Vagina (tissue), 2 donors: ENCODE results near the gene ZNF397. TPM values are rescaled to one million over a fixed set of nuclear protein-coding genes. Genes with fewer than 3 reads are reported as not detected.
A peak's percentile ranks its signal among the peaks of the same experiment; 100 is the strongest.

Experiments
- DNase-seq, 2 donors: peaks; one replicate each; pipeline ENCODE4 v3.0.0-alpha.2; 2017; ENCODE audit errors: extremely low spot score in 2 of 2
- H3K27ac ChIP-seq: fragments of 200-600 bp; sonication (generic); one replicate; pipeline ENCODE4 v1.5.1; 2019
- H3K27me3 ChIP-seq: fragments of 200-600 bp; sonication (generic); one replicate; pipeline ENCODE4 v1.5.1; 2019
- H3K36me3 ChIP-seq, 2 donors: fragments of 200-600 bp; sonication (generic); one replicate each; pipeline ENCODE4 v1.5.1; 2017 to 2019
- H3K4me1 ChIP-seq: fragments of 200-600 bp; sonication (generic); one replicate; pipeline ENCODE4 v1.5.1; 2019
- H3K4me3 ChIP-seq, 2 donors: fragments of 200-600 bp; sonication (generic); 1 replicate in 1 of 2; 2 replicates in 1 of 2; pipeline ENCODE4 v1.5.1; 2016 to 2019
- H3K9me3 ChIP-seq: fragments of 200-600 bp; sonication (generic); one replicate; pipeline ENCODE4 v1.5.1; 2019
- POLR2A ChIP-seq, 2 donors: fragments of 450-650 bp; IDR thresholded peaks; one replicate each; pipeline ENCODE4 v1.6.1; 2017; ENCODE audit warnings: antibody characterized with exemption in 2 of 2, mild to moderate bottlenecking in 2 of 2, moderate library complexity in 2 of 2
- POLR2AphosphoS5 ChIP-seq, 2 donors: sonication (generic); formaldehyde crosslinking; IDR thresholded peaks; one replicate each; pipeline ENCODE4 v1.9.0; 2017; ENCODE audit warnings: antibody characterized with exemption in 2 of 2, mild to moderate bottlenecking in 2 of 2, low read depth in 1 of 2; ENCODE audit not compliant: insufficient read depth in 1 of 2
- intact Hi-C: fragments of 100-400 bp; cut with DNase I; formaldehyde crosslinking; loops from one replicate; pipeline ENCODE4 v1.15.1; 2023
- total RNA-seq: library from RNA; depleted of rRNA; stranded (reverse); fragments of >200 nt; gene quantifications from one replicate; pipeline ENCODE4 v1.2.3, GENCODE V29; 2016
- TF ChIP-seq, protein P1 (sequence below), 3 experiments: fragments of 450-650 bp in 2 of 3; fragments of 200-600 bp in 1 of 3; sonication (generic) in 1 of 3; IDR thresholded peaks; one replicate each; pipeline ENCODE4 v1.5.1; 2017 to 2019; ENCODE audit warnings: antibody characterized with exemption in 3 of 3, mild to moderate bottlenecking in 2 of 3, moderate library complexity in 2 of 3

ZNF397 gene
- total RNA-seq, 1 donor from 2014 or later, result 31.9 TPM

DNA sequence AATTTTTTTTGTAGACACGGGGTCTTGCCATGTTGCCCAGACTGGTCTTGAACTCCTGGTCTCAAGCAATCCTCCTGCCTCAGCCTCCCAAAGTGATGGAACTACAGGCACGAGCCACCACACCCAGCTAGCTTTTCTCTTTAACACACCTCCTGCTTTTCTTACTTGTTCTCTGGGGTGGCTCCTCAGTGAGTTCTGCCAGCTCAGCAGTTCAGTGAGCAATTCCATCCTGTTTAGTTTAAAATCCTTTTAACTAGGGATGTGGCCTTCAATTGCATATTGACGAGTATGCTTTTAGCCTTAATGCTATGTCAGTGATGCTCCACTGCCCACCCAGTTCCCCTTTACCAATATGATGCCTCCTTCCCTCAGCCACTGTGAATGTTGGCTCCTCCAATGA is 16.1 kb downstream of the ZNF397 start:
- Histone ChIP-seq H3K27ac (no peak overlapping the region), H3K36me3 (peaks cover 0 to 18% of the 10 kb centered on the region in 2 donors), H3K9me3 (no peaks in the 10 kb centered on the region), H3K4me1 (no peaks in the 10 kb centered on the region), H3K27me3 (no peaks in the 10 kb centered on the region), H3K4me3 (no peak overlapping the region)
- no peak for TF ChIP-seq POLR2AphosphoS5 (IDR thresholded peaks at IDR 0.05; ENCODE audit: insufficient read depth in 1 of 2, low read depth in 1 of 2)
- TF ChIP-seq POLR2A (IDR thresholded peaks at IDR 0.05), result no peak
- TF ChIP-seq, protein P1, sequence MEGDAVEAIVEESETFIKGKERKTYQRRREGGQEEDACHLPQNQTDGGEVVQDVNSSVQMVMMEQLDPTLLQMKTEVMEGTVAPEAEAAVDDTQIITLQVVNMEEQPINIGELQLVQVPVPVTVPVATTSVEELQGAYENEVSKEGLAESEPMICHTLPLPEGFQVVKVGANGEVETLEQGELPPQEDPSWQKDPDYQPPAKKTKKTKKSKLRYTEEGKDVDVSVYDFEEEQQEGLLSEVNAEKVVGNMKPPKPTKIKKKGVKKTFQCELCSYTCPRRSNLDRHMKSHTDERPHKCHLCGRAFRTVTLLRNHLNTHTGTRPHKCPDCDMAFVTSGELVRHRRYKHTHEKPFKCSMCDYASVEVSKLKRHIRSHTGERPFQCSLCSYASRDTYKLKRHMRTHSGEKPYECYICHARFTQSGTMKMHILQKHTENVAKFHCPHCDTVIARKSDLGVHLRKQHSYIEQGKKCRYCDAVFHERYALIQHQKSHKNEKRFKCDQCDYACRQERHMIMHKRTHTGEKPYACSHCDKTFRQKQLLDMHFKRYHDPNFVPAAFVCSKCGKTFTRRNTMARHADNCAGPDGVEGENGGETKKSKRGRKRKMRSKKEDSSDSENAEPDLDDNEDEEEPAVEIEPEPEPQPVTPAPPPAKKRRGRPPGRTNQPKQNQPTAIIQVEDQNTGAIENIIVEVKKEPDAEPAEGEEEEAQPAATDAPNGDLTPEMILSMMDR (IDR thresholded peaks at IDR 0.05), result no peak
- intact Hi-C loops, result no loop called here
- no peak for DNase-seq

DNA sequence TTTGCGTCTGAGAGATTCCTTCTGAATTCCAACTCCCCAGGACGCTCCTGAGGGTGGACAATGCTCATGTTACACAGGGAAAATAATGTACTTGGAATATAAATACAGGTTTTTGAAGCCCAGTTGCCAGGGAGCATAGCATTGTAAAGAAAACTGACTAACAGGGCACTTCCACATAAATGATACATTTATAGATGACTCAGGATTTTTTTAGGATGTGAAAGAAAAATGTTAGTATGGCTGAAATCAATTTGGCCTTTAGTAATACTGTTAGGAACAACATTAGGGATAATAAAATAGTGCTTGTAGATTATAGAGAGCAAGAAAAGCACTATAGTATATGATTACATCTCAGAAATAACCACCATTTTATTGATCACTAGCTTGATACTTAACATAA is 23.6 kb downstream of the ZNF397 start:
- no peaks in the 10 kb centered on the region for H3K9me3 ChIP-seq
- H3K27me3 ChIP-seq, result no peaks in the 10 kb centered on the region
- no peak overlapping the region for H3K4me3 ChIP-seq
- no peak for DNase-seq
- peaks cover 0 to 12% of the 10 kb centered on the region in 2 donors for H3K36me3 ChIP-seq
- no peak overlapping the region for H3K27ac ChIP-seq
- intact Hi-C loops, result no loop called here
- peaks cover 12% of the 10 kb centered on the region for H3K4me1 ChIP-seq
- no peak for TF ChIP-seq POLR2A (IDR thresholded peaks at IDR 0.05)
- no peak for TF ChIP-seq POLR2AphosphoS5 (IDR thresholded peaks at IDR 0.05; ENCODE audit: insufficient read depth in 1 of 2, low read depth in 1 of 2)
- TF ChIP-seq, protein P1 (IDR thresholded peaks at IDR 0.05), result no peak

DNA sequence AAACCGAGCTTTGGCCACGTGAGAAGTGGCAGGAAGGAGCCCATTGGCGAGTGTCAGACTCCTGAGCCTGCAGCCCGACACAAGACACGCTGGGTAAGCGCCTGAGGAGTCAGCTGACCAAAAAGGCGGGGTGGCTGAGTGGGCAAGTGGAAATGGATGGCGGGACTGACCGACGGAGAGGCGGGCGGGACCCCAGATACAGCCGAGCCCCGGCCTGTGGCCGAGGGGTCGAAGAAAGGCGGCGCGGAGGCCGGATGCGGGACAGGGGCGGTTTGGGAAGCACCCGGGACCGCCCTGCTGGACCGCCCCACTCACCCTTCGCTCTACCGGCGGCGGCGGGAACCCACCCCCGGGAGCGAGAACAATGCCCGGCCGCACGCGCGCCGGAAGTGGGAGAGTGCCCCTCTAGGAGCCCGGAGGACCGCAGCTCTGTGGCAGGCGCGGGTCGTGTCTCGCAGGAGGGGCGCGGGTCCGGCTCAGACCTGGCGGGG is 26.4 kb downstream of the ZNF397 start:
- no peaks in the 10 kb centered on the region for H3K27me3 ChIP-seq
- intact Hi-C loops, result no loop called here

DNA sequence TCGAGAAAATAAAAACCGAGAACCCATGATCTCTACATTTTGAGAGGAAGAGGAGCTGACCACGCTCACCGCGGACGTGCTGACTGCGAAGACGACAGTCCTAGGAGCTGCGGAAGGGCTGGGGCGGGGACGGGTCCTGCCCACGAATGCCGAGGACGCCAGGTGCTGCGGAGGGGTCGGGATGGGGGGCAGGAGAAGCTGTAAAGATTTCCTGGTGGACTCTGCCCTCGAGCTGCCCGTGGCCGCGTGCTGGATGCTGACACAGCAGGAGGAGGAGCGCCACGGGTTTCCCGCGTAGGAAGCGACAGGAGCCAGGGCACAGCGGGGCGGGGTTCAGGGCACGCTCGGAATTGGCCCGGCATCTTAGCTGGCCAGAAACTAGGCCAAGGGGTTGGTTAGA is 27.0 kb downstream of the ZNF397 start:
- DNase-seq, result no peak
- Histone ChIP-seq H3K27ac (peak overlapping the region; percentile 81), H3K4me1 (peaks cover 12% of the 10 kb centered on the region), H3K36me3 (peaks cover 0 to 6% of the 10 kb centered on the region in 2 donors), H3K27me3 (no peaks in the 10 kb centered on the region), H3K4me3 (peak overlapping the region; percentile 55 to 64), H3K9me3 (no peaks in the 10 kb centered on the region)
- intact Hi-C loops, result no loop called here
- TF ChIP-seq POLR2A (IDR thresholded peaks at IDR 0.05) (no peak), POLR2AphosphoS5 (IDR thresholded peaks at IDR 0.05; ENCODE audit: insufficient read depth in 1 of 2, low read depth in 1 of 2) (no peak)
- TF ChIP-seq, protein P1 (IDR thresholded peaks at IDR 0.05), result no peak

More for the DNA sequence above, 26.4 kb downstream of the ZNF397 start:
- peaks cover 0 to 12% of the 10 kb centered on the region in 2 donors for H3K36me3 ChIP-seq
- H3K4me1 ChIP-seq, result peaks cover 12% of the 10 kb centered on the region
- TF ChIP-seq POLR2A (IDR thresholded peaks at IDR 0.05) (no peak), POLR2AphosphoS5 (IDR thresholded peaks at IDR 0.05; ENCODE audit: insufficient read depth in 1 of 2, low read depth in 1 of 2) (peak in 1 of 2 donors; percentile 76)
- TF ChIP-seq, protein P1 (IDR thresholded peaks at IDR 0.05), result peak in 1 of 3 experiments; percentile 8
- peak overlapping the region; percentile 55 to 64 for H3K4me3 ChIP-seq
- no peaks in the 10 kb centered on the region for H3K9me3 ChIP-seq
- DNase-seq, result no peak
- H3K27ac ChIP-seq, result peak overlapping the region; percentile 81

DNA sequence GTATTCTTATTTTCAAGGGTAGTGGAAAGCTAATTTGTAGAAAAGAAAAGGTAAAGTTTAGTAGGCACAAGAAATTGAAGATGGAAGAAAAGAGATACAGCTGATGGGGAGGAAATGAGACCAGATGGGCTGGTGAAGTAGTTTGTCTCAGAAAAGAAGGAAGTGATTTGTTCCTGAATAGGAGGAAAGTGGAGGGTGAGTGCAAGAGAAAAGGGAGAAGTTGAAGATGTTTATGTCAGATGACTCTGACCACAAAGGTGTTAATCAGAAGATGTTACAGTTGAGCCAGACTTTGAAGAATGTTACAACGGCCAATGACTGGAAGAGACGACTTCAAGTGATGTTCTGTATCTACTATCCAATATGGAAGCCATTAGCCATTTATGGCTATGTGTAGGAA is 28.0 kb downstream of the ZNF397 start:
- intact Hi-C loops, result no loop called here
- no peak for TF ChIP-seq POLR2AphosphoS5 (IDR thresholded peaks at IDR 0.05; ENCODE audit: insufficient read depth in 1 of 2, low read depth in 1 of 2)
- TF ChIP-seq, protein P1 (IDR thresholded peaks at IDR 0.05), result no peak
- no peak for TF ChIP-seq POLR2A (IDR thresholded peaks at IDR 0.05)
- no peak overlapping the region for H3K27ac ChIP-seq

More for the DNA sequence above, 28.0 kb downstream of the ZNF397 start:
- H3K36me3 ChIP-seq, result no peaks in the 10 kb centered on the region
- H3K27me3 ChIP-seq, result no peaks in the 10 kb centered on the region
- no peak overlapping the region for H3K4me3 ChIP-seq
- H3K4me1 ChIP-seq, result peaks cover 12% of the 10 kb centered on the region
- DNase-seq, result no peak
- H3K9me3 ChIP-seq, result no peaks in the 10 kb centered on the region
